ENCODE measurements around the gene MALRD1. TPM values are rescaled to one million over a fixed set of nuclear protein-coding genes. Genes with fewer than 3 reads are reported as not detected.

Gene MALRD1
- total and polyA plus RNA-seq, 2 of the 8 experiments (the other 6 are each of a cell fraction or from before 2014, with no cell fraction given), result 0.32 to 0.35 TPM

DNA sequence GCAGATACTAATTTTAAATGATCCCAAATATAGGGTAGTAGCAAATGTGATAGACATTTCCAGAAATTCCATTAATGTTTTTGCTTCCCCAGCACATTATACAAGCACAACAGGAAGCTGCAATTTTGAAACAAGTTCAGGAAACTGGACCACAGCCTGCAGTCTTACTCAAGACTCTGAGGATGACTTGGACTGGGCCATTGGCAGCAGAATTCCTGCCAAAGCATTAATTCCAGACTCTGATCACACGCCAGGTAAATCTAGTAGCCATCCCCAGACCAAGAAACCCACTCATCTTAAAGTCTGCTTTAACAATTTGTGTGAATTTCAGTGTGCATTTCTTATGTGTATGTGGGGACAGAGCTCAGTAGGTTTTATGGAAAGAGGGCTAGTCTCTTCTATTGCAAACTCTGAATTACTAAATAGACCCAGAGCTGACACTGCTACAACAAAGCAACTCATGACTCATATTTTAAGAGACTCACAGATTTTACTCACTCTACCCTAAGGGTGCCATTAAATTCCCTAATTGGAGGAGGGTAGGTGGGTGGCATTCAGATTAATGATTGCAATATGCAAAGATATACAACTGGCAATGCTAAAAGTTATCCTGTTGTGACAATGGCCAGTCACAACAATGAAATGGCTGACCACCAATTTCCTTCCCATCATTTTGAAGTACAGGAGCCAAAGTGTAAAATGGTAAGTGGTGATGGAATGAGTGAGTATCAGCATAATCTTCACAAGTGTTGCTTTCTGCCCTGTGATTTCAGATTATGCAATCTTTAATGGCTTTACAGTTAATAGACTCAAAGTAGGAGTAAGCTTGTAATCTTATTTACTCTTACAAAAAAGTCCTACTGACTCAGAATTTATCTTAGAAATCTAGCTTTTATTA is 450.0 kb downstream of the MALRD1 start:
- no peak for FAIRE-seq
- no peak overlapping the region for H2AK5ac ChIP-seq (ENCODE audit: low read depth, low read length)
- no peaks in the 10 kb centered on the region for H3K36me3 ChIP-seq (ENCODE audit: control insufficient read depth in 2 of 4, insufficient read depth in 4 of 4, low read length in 3 of 4)
- H3K56ac ChIP-seq (replicated peaks; ENCODE audit: insufficient read length, low read depth, low read length), result no peak overlapping the region
- H3K14ac ChIP-seq (ENCODE audit: insufficient read length), result no peak overlapping the region
- H3K9ac ChIP-seq (replicated peaks in 1 of 4; ENCODE audit: extremely low read depth in 1 of 4, low read depth in 3 of 4, low read length in 3 of 4), result no peak overlapping the region
- H2BK120ac ChIP-seq (replicated peaks; ENCODE audit: low read depth, low read length), result no peak overlapping the region
- H4K20me1 ChIP-seq (replicated peaks in 1 of 2; ENCODE audit: control insufficient read depth in 1 of 2, insufficient read depth in 2 of 2, low read length in 2 of 2), result no peaks in the 10 kb centered on the region
- no peak overlapping the region for H3K4ac ChIP-seq (replicated peaks; ENCODE audit: insufficient read length, low read depth, low read length)
- TF ChIP-seq FOSL1 (IDR thresholded peaks at IDR 0.05; ENCODE audit: insufficient read depth, low read depth, low read length), result no peak
- TF ChIP-seq POLR2AphosphoS5 (IDR thresholded peaks at IDR 0.05; ENCODE audit: low read depth, low read length), result no peak
- H3K18ac ChIP-seq (ENCODE audit: extremely low read depth, low read length), result no peak overlapping the region
- DNase-seq (ENCODE audit: low read depth in 1 of 2, low spot score in 2 of 2), result no peak
- no peak overlapping the region for H3K4me2 ChIP-seq (ENCODE audit: insufficient read depth in 1 of 2, low read depth in 2 of 2, low read length in 2 of 2)
- no peaks in the 10 kb centered on the region for H3K79me2 ChIP-seq (ENCODE audit: control insufficient read depth in 1 of 2, insufficient read depth in 2 of 2, low read length in 2 of 2)
- H2BK20ac ChIP-seq (ENCODE audit: low read length), result no peak overlapping the region
- H4K8ac ChIP-seq (ENCODE audit: extremely low read depth, insufficient read depth, low read length), result no peak overlapping the region
- POLR2A ChIA-PET (ENCODE audit: partially characterized antibody), result no interaction called here
- 0 out of 2 replicates have a peak, but pooled peaks cover 2% of the 10 kb centered on the region for H3K23me2 ChIP-seq (ENCODE audit: low read depth, low read length)
- H4K91ac ChIP-seq (replicated peaks; ENCODE audit: insufficient read length, low read length), result no peak overlapping the region
- no peak overlapping the region for H3K4me3 ChIP-seq (ENCODE audit: extremely low read depth in 1 of 4, insufficient read depth in 2 of 4, low read depth in 3 of 4, low read length in 4 of 4)
- H3K27me3 ChIP-seq (replicated peaks in 1 of 4; ENCODE audit: control insufficient read depth in 3 of 4, extremely low read depth in 1 of 4, insufficient read depth in 3 of 4, low read length in 3 of 4), result no peaks in the 10 kb centered on the region
- H3K27ac ChIP-seq (ENCODE audit: low read depth, low read length), result no peak overlapping the region
- no peaks in the 10 kb centered on the region for H3K79me1 ChIP-seq (ENCODE audit: low read depth, low read length)
- 83% methylated on average over 1 of the region's 1 CpG; no CpG with 5 or more reads in 1 of the 2 experiments for WGBS, 2 experiments (ENCODE audit: extremely low coverage in 1 of 2, insufficient coverage in 1 of 2, insufficient read length in 1 of 2, insufficient replicate concordance in 2 of 2, low coverage in 1 of 2, low lambda C conversion rate in 2 of 2, missing lambda C conversion rate in 1 of 2)
- CTCF ChIA-PET (ENCODE audit: partially characterized antibody), result interaction anchor here (0.6 kb wide), 1 partner anchor 582 kb away, joined by 3 read pairs; no protein-coding TSS in a partner anchor
- no peak overlapping the region for H2AFZ ChIP-seq (ENCODE audit: low read length)
- no peak overlapping the region for H2BK5ac ChIP-seq (ENCODE audit: low read depth, low read length)
- no peak overlapping the region for H4K5ac ChIP-seq (ENCODE audit: insufficient read length, low read depth, low read length)
- H2BK15ac ChIP-seq (ENCODE audit: low read length), result no peak overlapping the region
- no peak overlapping the region for H3K23ac ChIP-seq (ENCODE audit: insufficient read length)
- H3K9me3 ChIP-seq (ENCODE audit: insufficient read depth in 2 of 2, low read depth in 1 of 2, low read length in 1 of 2), result no peaks in the 10 kb centered on the region
- H2BK12ac ChIP-seq (ENCODE audit: low read depth, low read length), result no peak overlapping the region
- H3K4me1 ChIP-seq (replicated peaks in 1 of 4; ENCODE audit: control insufficient read depth in 3 of 4, insufficient read depth in 4 of 4, low read length in 3 of 4), result no peaks in the 10 kb centered on the region
